Measurements from ENCODE around the gene MATN3.

The MATN3 gene

DNA sequence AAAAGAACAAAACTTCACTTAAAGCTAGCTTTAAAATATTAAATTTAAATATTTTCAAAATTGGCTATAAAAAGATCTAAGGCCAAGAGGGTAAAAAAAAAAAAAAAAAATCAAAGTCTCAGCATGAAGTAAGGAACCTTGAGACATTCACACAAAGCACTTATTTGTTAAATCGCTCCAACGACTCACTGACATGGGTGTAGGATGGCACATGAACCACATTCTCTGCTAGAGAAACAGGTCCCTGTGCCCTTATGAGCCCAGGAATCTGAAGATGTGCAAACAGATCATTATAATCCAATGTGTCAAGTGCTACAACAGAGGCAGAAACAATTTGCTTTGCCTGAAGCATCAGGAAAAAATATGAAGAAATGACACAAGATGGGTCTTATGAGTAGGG, 25.2 kb upstream of the MATN3 start:
- DNase-seq (ENCODE audit: low read depth) = no peak

DNA sequence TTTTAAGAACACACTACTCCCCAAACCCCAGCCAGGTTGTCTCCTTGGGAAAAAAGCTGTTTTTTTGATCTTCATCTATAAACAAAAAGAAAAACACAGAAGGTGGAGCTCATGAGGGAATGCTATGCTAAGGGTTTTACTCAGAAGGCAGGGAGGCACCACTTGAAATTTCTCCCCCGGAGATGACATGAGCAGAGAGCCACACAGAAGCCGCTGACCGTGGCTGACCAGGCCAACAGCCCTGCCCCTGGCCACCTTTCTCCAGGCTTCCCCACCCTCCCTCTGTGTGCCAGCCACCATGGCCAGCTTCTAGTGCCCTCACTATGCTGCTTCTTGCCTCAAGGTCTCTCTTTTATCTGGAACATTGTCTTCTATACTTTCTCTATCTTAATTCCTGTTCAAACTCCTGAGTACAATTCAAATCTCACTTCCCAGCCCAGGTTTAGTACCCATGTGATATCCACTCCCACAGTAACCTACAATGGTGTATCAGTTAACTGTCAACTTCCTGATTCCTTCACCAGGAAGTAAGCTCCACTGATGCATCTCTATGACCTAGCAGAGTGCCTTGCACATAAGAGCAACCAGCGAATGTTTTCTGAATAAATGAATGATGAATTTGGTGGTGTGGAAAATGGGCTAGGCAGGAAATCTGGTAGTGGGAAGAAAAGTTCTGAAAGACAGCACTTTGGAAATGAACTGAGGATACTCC, 23.6 kb upstream of the MATN3 start:
- DNase-seq (ENCODE audit: low read depth) = no peak

DNA sequence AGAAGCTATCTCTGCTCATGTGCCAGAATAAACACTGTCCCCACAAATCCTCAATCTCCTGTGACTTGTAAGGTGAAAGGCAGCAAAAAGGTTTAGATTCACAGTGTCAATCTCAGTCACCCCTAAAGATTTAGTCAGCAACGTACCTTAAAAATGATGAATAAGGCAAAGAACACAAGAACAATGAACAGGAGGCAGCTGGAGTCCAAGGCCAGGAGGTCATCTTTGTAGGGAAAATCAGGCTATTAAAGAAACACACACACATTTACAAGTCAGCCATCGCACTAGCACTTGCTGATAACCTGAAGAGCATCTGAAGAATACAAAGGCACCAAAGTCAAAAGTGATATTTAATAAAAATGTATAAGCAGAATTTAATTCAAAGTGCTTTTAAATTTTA, 22.4 kb upstream of the MATN3 start:
- DNase-seq (ENCODE audit: low read depth) = no peak

DNA sequence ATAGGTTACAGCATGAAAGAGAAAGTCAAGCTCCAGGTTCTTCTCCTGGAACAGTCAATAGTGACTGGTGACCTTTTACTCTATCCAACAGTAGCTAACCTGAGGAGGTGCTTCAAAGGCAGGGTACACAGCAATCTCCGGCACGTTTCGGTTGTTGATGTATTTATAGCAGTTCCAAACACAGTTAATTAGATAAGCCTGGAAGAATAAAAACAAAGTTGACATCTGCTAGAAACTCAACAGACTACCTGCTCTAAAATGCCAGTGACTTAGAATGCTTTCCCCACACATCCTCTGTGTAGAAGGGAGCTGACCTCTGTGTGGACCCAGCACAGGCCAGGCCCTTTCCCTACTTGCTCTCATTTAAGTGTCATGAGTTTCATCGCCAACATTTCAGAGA, 21.8 kb upstream of the MATN3 start:
- DNase-seq (ENCODE audit: low read depth) = no peak

DNA sequence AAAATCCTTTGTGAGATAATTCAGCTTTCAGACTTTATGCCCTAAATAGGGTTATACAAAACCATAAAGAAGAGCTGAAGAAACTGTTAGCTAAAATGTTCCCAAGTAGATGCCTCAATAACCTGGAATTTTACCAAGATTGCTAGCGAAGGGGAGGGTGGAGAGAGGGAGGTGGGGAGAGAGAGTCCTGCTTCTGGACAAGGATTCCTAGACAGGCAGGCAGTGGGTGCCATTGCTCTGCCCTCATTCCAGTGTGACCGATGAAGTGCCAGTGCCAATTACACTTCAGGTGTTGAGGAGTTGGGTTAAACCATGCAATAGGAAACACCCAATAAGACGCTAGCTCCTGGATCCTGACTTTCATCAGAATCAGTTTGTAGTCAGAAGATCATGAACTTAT, 20.9 kb upstream of the MATN3 start:
- DNase-seq (ENCODE audit: low read depth) = no peak

DNA sequence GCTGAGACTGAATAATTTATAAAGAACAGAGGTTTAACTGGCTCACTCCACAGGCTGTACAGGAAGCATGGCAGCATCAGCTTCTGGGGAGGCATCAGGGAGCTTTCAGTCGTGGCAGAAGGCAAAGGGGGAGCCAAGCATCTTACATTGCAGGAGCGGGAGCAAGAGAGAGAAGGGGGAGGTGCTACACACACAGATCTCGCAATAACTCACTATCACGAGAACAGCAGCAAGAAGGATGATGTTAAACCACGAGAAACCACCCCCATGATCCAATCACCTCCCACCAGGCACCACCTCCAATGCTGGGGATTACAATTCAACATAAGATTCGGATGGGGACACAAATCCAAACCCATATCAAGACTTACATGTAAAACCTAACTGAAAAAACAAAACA, 17.8 kb upstream of the MATN3 start:
- DNase-seq (ENCODE audit: low read depth) = peak; percentile 44

DNA sequence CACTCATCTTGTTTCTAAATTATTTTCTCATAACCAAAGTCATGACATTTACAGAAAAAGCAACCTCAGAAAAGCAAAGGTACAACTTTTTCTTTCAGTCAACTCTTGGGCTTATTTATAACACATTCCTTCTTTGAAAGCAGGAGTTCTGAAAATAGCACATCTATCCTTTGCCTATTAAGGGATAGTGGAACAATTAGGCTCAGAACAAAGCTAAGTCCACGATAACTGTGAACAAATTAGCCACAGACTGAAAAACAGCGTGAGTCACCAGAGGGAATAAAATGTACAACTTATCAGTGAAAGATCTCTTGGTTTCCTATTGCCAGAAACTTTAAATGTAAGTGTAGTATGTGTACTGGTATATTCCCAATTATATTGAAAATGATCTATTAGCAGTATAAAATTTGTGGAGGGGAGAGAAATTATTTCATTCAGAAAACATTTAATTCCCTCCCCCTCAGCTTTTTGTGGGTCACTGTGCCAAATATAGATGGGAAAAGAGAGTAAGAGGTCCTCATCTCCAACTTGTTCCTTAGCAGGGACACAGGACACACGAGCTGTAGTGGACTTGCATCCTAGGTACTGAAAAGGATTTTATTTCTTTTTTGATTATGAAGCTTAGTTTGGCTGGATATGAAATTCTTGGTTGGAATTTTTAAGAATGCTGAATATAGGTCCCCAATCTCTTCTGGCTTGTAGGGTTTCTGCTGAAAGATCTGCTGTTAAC, 15.4 kb upstream of the MATN3 start:
- DNase-seq (ENCODE audit: low read depth) = peak; percentile 70

DNA sequence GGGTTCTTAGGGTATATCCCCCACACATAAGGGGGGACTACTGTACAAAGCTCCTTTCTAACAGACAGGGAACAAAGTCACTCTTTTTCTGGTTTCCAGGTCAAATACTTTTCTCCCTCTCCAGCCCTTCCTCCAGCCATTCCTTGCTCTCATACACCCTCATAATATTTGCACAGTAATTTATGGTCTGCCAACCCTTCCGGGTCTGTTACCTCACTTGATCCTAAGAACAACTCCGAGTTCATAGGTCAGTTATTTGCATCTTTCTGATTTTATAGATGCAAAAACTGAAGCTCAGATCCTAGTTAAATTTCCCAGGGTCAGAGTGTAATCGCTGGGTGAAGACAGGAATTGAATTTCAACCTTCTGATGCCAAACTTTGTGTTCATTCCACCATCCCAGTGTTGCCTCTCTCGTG, 14.8 kb upstream of the MATN3 start:
- DNase-seq (ENCODE audit: low read depth) = peak; percentile 29

DNA sequence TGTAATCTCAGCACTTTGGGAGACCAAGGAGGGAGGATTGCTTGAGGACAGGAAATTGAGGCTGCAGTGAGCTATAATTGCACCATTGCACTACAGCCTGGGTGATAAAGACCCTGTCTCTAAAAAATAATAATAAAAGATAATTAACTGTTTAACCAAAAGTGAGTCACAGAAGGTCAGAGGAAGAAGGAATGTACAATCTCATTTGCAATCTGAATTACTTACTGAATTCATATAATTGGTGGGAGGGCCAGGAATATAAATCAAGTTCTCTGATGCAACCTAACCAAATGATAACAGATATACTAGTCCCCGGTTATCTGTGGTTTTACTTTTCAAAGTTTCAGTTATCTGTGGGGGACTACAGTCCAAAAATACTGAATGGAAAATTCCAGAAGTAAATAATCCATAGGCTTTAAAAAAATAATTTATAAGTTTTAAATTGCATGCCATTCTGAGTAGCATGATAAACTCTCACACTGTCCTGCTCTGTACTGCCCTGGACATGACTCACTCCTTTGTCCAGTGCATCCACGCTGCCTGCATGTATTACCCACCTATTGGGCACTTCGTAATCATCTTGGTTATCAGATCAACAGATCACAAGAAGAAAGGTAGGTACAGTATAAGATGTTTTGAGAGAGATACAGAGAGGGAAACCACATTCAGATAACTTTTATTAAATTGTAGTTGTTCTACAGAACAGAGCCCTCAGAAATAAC, 12.8 kb upstream of the MATN3 start:
- peak; percentile 86 for DNase-seq (ENCODE audit: low read depth)

DNA sequence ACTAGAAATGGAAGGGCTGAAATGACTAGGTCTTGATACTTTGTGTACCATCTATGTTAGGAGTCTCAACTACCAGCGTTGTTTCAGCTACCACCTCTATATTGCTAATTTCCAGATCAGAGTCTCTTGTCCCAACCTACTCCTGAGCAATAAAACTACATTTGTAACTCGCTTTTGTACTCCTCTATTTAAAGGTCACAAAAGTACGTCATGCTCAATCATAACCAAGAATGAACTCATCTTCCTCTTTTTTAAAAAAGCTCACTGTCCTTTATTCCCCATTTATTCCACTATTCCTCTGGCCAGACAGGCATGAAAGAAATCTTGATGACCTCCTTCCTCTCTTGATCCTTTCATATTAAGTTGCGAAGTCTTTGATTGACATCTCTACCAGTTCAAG, 11.2 kb upstream of the MATN3 start:
- DNase-seq (ENCODE audit: low read depth) = no peak

DNA sequence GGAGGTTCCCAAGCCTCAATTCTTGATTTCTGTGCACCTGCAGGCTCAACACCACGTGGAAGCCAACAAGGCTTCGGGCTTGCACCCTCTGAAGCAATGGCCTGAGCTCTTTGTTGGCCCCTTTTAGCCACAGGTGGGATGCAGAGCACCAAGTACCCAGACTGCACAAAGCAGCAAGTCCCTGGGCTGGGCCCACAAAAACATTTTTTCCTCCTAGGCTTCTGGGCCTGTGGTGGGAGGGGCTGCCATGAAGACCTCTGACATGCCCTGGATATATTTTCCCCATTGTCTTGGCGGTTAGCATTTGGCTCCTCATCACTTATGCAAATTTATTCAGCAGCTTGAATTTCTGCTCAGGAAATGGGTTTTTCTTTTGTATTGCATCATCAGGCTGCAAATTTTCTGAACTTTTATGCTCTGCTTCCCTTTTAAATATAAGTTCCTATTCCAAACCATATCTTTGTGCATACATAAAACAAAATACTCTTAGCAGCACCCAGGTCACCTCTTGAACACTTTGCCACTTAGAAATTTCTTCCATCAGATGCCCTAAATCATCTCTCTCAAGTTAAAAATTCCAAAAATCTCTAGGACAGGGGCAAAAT, 9.0 kb upstream of the MATN3 start:
- no peak for DNase-seq (ENCODE audit: low read depth)

DNA sequence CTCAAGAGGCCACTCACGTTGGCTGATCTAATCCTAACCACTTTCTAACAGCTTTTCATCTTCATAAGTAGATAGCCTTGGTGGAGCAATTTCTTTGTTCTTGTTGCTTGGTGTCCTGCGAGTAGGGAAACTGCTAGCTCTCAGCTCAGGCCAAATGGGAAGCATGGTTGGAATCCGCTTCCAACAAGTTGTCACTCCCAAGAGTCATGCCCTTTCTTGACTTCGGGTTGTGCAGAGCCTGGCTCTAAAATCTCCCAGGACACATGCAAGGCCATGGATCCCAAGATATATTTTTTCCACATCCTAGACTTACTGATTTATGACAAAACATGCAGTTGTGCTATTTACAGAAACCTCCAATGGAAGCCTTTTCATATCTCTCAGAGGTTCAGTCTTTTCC, 7.3 kb upstream of the MATN3 start:
- DNase-seq (ENCODE audit: low read depth) = no peak

DNA sequence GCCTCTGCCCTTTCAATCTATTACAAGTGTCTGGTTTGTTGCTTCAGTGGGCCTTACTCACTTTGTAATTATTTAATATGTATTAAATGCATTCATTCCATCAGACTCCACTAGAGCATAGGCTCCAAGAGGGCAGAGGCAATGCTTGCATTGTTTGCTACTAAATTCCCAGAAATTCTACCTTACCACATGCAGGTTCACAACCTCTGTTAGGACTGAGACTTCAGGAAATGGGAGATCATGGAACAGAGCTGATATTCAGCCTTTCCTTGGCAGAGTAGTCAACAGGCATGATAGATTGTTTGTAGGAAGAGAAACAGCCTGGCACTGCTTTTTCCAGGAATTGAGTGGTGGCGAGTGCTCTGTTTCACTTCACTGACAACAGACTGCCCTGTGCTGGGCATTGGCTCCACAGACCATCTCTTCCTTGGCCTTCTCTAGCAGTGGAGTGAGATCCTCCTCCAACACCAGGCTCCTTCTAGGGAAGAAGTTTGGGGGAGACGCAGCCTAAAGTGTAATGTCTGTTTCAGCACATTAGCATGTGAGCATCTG, 6.2 kb upstream of the MATN3 start:
- DNase-seq (ENCODE audit: low read depth) = no peak

DNA sequence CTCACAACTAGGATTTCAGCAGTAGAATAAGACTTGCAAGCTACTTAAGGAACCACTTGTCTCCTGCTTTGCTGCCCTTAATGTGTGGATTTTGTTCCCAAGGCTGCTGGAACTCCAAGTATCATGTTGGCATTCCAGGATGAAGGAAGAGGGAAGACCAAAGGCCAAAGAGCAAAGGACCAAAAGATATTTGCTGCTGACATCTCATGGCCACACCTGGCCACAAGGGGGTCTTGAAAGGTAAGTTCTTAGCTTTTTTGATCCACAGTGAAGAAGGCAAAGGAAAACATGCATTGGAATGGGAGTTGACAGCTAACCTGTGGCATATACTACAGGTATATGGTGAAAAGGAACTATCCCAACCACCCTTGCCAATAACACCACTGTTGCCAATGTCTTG, 3.9 kb upstream of the MATN3 start:
- no peak for DNase-seq (ENCODE audit: low read depth)

DNA sequence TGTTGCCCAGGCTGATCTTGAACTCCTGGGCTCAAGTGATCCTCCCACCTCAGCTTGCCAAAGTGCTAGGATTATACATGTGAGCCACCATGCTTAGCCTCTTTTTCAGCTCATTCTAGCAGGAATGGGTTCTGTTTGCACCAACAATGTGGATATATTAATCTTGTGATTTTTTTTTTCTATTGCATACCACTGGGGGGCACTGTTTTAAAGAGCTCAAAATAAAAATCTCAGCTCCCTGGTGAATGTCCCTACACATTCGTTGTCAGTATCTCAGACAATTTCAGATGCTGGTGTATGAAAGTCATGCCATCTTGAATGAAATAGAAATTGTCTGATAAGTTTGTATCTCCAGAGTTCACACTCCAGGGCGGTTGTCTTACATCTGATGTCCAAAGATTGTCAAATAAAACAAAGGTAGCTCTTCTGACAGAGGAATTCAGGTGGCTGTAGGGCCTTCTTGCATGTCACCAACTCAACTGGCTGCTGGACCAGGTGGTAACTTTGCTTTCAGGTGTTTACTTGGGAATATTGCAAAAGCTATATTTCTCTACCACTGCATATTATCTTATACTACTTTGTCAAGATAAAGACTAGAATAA, 3.1 kb upstream of the MATN3 start:
- peak; percentile 55 for DNase-seq (ENCODE audit: low read depth)

DNA sequence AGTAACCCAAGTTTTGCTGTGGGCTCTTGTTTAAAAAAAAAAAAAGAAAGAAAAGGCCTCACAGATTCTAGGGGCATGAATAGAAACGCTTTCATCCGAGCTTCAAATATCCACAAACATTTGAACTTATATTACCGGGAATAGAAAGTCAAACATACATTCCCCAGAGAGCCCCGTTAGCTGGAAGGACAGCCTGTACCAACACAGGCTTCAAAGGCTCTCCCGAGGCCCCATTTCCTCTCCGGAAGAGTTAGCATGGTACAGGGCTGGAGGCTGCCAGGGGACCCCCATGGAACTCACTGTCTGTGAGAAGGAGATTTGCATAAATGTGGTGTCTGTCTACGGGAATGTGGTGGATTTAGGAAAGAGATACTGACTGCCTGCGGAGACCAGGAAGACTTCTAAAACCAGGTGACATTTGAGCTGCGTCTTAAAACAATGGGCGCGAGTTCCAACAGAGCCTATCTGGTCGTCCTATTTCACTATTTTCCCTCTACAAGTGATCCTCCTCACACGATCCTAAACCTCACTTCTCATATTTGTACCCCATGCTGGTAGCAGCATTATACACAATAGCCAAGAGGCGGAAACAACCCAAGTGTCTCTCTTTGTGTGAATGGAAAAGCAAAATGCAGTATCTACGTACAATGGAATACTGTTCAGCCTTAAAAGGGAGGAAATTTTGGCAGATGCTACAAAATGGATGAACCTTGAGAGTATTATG, 820 bp upstream of the MATN3 start:
- no peak for DNase-seq (ENCODE audit: low read depth)

DNA sequence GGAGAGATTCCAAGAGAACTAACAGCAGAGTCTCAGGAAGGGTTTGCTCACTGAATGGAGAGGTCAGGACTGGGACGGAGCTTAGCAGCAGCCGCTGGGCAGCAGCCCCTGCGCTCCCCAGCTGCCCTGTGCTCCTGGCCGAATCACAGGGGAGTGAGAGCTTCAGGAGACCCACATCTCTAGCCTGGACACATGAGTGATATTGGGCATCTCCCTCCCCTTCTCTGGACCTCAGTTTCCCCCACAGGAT, 511 bp downstream of the MATN3 start:
- no peak for DNase-seq (ENCODE audit: low read depth)

DNA sequence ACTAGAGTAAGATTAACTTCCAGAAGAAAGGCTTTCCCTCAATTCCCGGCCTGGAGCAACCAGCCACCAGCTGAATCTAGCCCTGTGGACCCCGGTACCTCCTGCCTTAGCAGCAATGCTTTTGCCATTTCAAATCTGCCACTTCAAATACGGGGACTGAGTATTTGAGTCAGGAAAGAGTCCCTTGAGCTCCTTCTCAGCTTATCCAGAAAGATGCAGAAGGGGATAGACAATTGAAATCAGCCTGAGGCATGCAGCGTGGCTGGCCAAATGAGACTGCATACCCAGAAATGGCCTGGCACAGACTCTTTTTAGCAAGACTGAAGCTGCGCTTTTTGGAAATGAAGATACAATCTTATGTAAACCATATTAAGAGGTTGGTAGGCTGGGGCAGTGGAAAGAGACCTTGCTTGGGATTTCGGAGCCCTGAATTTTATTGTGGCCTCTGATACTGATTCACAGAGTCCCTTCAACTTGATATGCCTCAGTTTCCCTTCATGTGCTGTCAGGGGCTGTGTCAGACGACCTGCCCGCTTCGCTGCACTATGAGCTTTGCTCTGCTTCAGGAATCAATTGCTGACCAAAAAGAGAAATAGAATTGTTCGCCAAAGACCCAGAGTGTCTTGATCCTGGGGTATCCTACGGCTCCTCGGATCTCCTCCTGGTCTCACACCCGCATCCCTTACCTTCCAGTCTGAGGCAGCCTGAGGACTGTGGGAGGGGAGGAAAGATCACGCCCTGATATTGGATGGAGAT, 1.0 kb downstream of the MATN3 start:
- DNase-seq (ENCODE audit: low read depth) = no peak

DNA sequence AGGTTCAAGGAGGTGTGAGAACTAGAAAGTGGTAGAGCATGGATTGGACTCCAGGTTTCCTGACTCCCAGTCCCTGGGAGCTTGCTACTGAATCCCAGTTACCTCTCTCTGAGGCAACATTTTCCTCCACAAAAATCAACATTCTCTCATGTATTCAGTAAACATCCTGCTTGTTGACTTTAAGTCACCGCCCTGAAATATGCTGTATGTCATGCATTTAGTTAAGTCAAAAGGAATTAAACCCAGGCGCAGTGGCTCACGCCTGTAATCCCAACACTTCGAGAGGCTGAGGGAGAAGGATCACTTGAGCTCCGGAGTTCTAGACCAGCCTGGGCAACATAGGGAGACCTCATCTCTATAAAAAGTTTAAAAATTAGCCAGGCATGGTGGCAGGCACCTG, 3.8 kb downstream of the MATN3 start:
- DNase-seq (ENCODE audit: low read depth) = no peak

DNA sequence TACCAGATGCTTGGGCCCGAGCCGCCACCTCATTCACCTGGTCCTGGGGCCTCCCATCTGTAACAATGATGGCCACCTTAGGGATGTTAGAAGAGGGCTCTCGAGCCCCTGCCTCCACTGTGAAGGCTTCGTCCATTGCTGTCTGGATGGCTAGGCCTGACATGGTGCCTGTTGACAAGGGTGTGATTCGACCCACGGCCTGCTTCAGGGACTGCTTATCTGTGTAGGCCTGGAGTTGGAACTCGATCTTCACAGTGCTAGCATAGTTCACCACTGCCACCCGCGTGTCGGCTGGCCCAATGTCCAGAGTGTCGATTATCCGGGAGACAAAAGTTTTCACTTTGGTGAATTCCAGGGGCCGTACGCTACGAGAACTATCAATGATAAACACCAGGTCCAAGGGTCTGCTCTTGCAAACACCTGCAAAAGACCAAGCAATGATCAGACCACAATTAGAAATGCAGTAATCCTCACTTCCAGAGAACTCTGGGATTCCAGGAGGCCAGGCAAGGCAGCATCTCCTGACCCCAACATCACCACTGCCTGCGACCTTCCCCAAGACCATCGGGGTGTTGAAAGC, 6.5 kb downstream of the MATN3 start:
- DNase-seq (ENCODE audit: low read depth) = no peak

All from amniotic epithelial cell (primary cell).